GM18519 (cell line): Measurements from ENCODE around the gene VANGL2.
"Not testable (repeated sequence)": the region's sequence is repeated elsewhere in the genome, so short reads cannot be mapped to it uniquely, and the experiment has no call there.

Experiments
- ATAC-seq: cut with Tn5 transposase; IDR thresholded peaks from one replicate; pipeline ENCODE4 v1.9.1; 2021; ENCODE audit warnings: mild to moderate bottlenecking, moderate library complexity; ENCODE audit not compliant: unreplicated experiment, low FRiP score

The VANGL2 gene

DNA sequence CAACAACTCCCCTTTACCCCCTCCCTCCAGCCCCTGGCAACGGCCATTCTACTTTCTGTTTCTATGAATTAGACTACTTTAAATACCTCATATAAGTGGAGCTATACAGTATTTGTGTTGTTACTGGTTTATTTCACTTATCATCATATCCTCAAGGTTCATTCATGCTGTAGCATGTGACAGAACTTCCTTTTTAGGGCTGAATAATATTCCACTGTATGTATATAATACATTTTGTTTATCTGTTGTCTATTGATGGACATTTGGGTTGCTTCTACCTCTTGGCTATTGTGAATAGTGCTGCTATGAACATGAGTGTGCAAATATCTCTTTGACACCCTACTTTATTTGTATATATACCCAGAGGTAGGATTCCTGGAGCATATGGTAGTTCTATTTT, 31.3 kb upstream of the VANGL2 start:
- ATAC-seq: no peak

DNA sequence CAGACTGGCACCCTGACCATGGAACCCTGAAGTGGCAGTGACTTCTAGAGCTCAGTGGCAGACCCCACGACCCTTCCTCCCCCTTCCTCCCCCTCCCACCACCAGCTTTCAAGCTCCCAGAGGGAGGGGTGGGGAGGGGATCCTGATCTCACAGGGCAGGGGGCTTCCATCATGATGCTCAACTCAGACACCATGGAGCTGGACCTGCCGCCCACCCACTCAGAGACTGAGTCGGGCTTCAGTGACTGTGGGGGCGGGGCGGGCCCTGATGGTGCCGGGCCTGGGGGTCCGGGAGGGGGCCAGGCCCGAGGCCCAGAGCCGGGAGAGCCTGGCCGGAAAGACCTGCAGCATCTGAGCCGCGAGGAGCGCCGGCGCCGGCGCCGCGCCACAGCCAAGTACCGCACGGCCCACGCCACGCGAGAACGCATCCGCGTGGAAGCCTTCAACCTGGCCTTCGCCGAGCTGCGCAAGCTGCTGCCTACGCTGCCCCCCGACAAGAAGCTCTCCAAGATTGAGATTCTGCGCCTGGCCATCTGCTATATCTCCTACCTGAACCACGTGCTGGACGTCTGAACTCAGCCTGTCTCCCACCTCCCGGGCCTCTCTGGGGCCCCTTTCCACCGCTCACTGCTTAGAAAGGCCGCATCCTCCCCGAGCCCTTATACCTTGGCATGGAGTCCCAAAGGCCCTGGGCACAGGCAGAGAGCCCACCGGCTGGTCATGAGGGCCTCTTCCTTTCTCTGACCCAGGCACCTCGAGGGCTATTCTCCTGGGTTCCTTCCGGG, 29.6 kb upstream of the VANGL2 start:
- no peak for ATAC-seq

DNA sequence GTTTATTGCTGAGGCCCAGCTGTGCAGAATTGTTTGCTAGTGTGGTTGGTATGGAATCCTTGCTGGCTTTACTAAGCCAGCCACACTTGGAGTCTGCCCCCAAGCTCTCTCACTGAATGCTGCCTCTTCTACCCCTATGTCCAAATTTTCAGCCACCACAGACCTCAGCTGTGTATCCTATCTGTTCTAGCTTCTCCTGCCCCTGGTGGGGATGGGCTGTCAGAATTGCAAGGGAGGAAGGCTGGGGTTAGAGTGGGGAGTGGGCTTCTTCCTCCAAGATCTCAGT, 29.1 kb upstream of the VANGL2 start:
- no peak for ATAC-seq

- no peak for ATAC-seq
Observed at GRCh38 chr1:160371756-160372155, 28.6 kb upstream of the VANGL2 start.

- ATAC-seq: no peak
Observed at GRCh38 chr1:160373696-160374095, 26.7 kb upstream of the VANGL2 start.

- ATAC-seq: no peak
Observed at GRCh38 chr1:160374306-160375110, 25.9 kb upstream of the VANGL2 start.

DNA sequence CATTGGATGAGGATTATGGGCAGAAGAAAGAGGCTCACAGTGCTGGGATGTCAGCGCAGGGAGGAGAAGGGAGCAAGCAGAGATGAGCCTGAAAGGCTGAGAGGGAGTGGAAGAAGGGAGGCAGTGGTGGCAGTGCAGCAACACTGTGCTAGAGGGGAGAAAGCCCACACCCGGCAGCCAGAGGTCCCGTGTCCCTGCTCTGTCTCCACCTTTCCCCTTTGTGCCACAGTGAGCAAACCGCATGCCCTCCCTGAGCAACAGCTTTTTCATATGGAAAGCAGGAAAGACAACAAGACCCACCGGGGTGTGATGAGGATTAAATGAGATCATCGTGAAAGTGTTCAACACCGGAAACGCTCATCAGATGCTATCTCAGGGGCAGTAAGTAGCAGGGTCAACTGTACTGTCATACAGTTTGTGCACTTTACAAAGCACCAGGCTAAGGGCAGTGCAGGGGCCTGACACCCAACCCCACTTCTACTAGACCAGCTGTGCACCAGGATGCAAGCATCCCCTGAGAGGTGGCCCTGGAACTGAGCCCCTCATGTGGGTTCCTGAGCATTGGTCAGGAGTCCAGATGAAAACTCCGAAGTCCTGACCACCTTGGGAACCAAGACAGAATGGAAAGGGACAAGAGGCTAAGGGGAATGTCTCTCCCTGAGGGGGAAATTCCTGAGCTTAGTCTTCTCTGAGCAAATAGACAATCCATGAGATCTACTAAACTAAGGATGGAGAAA, 24.4 kb upstream of the VANGL2 start:
- ATAC-seq: no peak

- ATAC-seq: no peak
Observed at GRCh38 chr1:160376525-160377131, 23.7 kb upstream of the VANGL2 start.

DNA sequence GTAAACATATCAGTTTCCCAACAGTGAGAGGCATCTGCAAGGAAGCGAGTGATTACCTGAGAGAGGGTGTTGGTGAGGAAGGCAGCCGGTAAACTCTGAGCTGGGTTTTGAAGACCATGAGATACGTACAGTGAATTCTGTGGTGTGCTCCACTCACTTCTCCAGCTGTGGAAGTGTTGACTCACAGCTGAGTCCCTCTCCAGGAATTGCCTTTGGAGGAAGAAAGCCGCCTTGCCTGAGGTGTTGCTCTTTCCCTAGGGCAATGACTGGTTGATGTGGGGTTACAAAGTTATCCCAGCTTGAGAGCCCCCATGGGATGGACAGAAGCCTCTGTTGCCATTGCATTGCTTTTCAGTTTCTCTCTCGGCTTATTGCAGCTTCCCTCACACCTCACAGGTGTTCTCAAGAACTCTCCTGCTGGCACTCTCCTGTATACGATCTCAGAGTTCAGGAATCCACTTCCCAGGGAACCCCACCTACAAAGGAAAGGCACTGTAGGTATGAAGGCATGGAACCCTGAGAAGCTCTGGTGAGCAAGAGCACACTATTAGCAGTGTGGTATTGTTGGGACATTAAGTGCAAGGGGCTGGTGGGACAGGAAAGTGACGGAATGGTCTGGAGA, 22.7 kb upstream of the VANGL2 start:
- ATAC-seq: no peak

- ATAC-seq: not testable (repeated sequence)
Observed at GRCh38 chr1:160384812-160385211, 15.6 kb upstream of the VANGL2 start.

GRCh38 chr1:160388406-160388805, 12.0 kb upstream of the VANGL2 start:
- not testable (repeated sequence) for ATAC-seq

- ATAC-seq: no peak
Observed at GRCh38 chr1:160394673-160395072, 5.7 kb upstream of the VANGL2 start.

GRCh38 chr1:160397651-160398050, 2.7 kb upstream of the VANGL2 start:
- no peak for ATAC-seq

- no peak for ATAC-seq
Observed at GRCh38 chr1:160398823-160399222, 1.5 kb upstream of the VANGL2 start.

DNA sequence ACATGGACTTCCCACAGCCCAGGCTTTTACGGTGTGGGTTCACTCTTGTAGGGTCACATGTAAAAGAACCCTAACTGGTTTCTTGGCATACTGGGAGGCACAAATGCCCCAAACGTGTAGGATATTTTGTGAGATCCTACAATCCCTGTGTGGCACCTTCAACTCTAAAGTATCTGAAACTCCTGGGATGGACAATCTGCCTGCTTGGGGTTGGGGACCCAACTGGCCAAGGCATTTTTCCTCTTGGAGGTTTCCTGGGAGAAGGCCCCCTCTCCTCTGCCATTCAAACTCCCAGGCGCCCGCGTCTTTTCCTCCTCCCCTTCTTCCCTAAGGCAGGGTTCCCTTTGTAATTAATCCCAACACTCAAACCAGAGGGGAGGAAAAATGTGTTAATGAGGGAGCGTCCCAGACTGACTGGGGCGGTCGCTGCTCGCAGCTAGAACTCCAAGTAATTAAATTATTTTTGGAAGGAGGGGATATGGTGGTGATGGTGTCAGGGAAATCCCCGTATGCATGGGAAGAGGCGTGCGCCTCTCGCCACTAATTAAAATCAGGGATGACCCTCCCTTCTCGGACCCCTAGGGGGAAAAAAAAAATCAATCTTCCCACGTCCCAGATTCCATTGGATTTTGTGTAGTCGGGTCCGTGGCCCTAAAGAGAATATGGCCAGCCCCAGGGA, 681 bp upstream of the VANGL2 start:
- ATAC-seq: no peak

- ATAC-seq: no peak
Observed at GRCh38 chr1:160400646-160401486, 502 bp downstream of the VANGL2 start.

- ATAC-seq: no peak
Observed at GRCh38 chr1:160401487-160401805, 1.1 kb downstream of the VANGL2 start.

DNA sequence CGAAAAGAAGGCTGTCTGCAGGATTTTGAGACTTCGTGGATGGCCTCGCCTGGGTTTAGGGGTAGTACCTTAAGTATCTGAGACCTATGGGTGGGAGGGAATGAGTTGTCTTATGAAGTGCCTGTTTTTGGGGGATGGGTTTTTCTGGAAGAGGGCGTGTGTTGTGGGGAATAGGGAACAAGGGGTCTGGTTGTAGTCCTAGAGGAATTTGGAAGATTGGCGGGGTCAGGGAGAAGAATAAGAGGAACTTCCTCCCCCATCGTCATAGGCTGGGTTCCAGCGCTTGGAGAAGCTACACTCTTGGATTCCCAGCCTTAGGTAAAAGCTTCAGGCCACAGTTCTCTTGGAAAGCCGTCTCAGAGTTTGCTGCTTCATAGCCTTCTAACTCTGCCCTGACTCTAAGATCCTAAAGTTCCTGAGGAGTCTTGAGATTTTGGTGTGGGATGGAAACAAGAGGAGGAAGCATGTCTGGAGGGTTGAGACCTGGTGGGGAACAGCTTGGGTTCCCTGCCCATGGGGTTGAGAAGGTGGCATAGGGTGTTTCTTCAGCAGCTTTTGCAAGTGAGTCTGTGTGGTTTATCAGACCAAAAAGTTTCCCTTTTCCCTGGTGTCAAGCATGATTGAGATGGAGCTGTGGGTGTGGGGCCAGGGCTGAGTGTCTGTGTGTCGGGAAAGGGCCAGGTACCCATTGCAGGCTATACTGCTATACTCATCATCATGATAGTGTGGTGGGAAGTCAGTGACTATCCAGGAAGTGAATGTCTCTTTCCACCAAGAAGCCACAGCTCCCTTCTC, 1.8 kb downstream of the VANGL2 start:
- ATAC-seq: no peak
